Activated effector memory CD4-positive, alpha-beta T cell treated with Interleukin-2 at 50 U/mL for 16 hours (primary cell): ENCODE measurements around the gene MYO7B.

Source experiments
- DNase-seq: peaks from one replicate; pipeline ENCODE4 v3.0.0-alpha.2; 2020

Gene MYO7B

GRCh38 chr2:127670055-127670956 lies 134.8 kb downstream of the MYO7B start:
- DNase-seq: no peak

- no peak for DNase-seq
Measured at GRCh38 chr2:127670957-127671290, 135.4 kb downstream of the MYO7B start.

- DNase-seq: no peak
Measured at GRCh38 chr2:127671557-127672302, 136.2 kb downstream of the MYO7B start.

- DNase-seq: no peak
Measured at GRCh38 chr2:127672341-127673224, 137.1 kb downstream of the MYO7B start.

GRCh38 chr2:127673291-127674069 lies 138.0 kb downstream of the MYO7B start:
- no peak for DNase-seq

DNA sequence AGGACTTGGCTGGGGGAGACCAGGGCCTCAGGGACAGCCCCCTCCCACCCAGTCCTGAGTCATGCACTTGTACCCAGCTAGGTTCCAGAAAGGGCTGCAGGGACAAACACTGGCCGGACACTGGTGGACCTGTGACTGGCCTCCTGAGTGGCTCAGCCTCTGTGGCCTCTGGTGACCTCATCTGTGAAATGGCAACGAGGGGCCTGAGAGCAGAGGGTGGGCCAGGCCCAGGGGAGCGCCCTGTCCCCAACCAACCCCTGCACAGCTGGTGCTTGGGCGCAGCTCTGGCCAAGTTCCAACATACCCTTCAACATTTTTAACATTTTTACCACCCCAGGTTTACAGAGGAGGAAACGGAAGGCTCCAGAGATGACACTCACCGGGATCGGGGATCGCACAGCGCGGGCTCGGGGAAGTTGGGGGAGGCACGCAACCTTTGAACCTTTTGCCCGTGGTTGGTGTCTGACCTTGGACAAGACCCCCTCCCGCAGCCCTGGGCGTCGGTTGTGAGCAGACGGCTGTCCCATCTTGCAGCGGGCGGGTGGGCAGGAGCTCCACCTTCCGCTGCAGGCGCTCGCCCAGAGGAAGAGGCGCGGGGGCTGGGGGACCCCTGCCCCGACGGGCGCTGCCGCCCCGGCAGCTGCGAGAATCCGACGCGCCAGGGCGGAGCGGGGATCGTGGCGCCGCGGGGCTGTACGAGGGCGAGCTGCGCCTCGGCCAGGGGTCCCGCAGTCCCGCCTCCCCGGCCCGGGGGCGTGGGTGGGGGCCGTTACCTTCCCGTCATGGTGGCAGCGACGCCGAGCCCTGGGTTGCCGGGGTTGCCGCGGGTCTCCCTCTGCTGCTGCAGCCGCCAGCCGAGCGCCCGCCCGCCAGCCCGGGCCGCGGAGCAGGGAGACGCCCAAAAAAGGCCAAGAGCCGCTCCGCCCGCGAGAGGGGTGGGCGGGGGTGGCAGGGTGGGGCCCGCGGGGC lies 139.0 kb downstream of the MYO7B start:
- no peak for DNase-seq

DNA sequence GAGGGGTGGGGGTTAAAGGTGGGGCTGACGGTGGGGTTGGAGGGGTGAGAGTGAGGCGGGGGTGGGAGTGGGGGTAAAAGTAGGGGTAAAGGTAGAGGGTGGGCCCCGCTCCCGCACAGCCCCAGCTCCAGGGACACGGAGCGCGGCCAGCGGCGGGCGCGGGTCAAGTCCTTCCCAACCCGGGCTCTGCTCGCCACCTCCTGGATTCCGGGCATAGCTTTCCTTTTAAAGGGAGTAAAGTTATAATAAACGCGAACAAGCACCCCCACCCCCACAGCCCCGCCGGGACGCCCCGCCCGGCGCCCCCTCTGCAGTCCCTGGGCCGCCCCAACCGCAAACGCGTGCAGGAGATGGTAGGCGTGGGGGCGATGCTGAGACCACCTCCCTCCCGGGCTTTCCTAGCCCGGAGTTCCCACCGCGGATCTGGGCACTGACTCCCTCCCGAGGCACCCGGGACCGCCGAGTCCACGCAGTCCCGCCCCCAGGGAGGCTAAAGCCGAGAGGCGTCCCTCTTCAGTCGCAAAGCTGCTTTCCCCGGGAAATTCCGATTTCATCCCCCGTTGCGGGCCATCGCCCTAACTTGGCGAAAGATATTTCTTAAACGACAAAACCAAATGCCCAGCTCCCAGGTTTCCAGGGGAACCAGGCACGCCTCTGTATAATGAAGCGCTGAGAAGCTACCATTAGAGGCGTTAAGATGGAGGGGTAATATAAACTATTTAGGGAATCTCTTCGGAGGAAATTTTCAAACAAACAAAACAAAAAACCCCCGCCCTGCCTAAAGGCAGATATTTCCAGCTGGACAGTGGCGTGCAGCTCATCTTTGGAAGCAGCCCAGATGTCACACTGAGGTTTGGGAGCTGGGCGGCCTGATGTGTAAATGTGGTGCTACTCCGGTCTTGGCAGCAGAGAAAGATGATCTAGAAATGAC lies 140.1 kb downstream of the MYO7B start, which contains the start of gene LIMS2:
LIMS2 (minus strand) TSS at position 200 of the 931 bp plus-strand sequence. CDS start 506 bp downstream, outside the sequence.
- DNase-seq: no peak

- DNase-seq: no peak
Measured at GRCh38 chr2:127676906-127677305, 141.4 kb downstream of the MYO7B start.

DNA sequence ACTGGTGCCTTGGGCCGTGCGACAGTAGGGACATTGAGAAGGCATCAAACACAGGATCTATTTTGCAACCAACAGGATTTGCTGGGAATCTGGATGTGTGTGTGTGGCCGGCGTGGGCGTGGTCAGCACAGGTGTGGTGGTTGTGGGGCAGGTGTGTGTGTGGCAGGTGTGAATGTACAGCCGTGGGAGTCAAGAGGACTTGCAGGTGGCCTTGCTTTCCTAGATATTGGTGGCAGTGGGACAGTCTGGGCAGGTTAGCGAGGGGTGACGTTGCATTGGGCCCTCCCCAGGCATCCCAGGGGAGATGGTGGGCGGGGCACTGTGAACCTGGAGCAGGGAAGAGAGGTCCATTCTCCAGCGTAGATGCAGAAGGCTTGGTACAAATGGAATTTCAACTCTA lies 143.0 kb downstream of the MYO7B start:
- no peak for DNase-seq

- DNase-seq: no peak
Measured at GRCh38 chr2:127678991-127679390, 143.5 kb downstream of the MYO7B start.

DNA sequence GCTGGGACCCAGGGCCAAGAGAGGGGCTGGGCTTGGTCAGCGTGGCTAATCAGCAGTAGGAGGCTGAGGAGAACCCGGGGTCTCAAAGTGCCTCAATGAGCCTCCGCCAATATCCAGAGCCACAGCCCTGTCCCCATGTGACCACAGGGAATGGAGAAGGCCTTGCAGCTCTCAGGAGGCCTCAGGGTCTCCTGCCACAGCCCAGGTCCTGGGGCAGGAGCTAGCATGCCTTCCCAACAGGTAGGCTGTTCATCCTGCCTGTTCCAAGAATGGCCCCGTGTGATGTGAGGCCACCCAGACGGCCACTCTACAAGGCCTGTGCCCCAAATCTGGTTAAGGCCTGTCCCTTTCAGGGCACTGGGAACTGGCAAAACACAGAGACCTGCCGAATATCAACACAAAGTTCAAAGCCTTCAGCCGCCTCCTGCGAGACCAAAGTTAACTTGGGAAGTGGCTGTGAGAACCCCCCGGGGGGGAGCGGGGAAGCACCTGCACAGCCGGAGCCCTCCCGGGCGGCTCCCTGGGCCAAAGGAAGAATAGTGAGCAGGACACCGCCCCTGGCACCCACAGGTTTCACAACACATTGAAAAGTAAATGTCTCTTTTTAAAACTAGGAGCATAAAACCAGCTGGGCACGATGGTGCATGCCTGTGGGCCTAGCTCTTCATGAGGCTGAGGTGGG lies 144.3 kb downstream of the MYO7B start:
- no peak for DNase-seq

GRCh38 chr2:127680706-127681287 lies 145.3 kb downstream of the MYO7B start:
- DNase-seq: no peak

- no peak for DNase-seq
Measured at GRCh38 chr2:127681288-127681804, 145.9 kb downstream of the MYO7B start.

GRCh38 chr2:127681976-127682857 lies 146.7 kb downstream of the MYO7B start:
- DNase-seq: no peak

DNA sequence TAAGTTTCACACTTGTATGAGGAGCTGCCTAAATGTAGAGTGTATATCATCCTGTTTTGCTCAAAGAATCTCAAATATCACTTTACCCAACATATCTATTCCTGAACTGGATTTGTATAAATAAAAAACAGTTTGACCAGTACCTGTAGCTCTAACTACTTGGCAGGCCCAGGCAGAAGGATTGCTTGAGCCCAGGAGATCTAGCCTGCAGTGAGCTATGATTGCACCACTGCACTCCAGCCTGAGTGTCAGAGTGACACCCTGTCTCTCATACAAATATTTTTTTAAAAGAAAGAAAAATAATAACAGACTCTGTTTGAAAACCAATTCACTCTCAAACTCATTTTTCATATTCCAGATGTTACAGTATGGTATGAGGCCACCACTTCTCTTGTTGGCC lies 147.6 kb downstream of the MYO7B start:
- no peak for DNase-seq

DNA sequence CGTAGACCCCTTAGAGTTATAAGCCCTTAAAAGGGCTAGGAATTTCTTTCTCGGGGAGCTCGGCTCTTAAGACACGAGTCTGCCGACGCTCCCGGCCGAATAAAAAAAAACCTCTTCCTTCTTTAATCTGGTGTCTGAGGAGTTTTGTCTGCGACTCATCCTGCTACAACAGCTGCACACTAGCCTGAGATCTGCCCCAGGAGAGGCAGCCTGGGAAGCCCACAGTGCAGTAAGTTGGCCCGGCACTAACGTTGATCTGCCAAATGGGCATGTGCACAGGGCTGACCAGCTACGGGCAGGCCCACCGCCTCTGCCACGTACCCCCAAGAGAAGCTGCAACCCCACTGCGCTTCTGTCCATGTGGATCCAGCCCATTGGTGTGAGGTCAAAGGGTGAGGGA lies 148.3 kb downstream of the MYO7B start:
- DNase-seq: no peak

DNA sequence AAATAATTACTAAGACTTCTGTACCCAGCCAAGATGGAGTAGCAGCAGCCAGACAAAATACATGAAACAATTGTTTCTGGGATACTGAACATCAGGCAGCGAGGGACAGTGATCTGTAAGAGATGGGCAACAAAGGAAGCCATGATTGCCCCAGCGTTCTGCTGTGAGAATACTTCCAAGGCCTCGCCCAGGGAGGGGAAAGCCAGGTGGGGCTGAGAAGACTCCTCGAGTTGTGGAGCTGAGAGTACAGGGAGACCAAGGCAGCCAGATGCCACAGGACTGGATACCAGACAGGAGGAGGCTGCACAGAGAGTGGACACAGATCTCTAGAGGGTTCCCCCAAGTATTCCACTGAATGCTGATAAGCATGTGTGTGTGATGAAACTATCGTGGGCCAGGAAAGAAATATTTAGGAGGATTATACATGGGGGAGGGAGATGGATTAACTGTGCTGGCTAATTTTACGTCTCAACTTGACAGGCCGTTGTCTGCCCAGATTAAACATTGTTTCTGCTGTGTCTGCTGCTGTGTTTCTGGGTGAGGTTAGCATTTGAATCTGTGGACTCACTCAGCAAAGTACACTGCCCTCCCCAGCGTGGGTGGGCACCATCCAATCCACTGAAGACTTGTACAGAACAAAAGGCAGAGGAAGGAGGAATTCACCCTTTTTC lies 150.1 kb downstream of the MYO7B start:
- DNase-seq: no peak
